ENCODE measurements around the gene FOCAD.

FOCAD gene

GRCh38 chr9:21023861-21024260 lies 339.8 kb downstream of the FOCAD start:
- DNase-seq, result no peak

- no peak for DNase-seq
Observed at GRCh38 chr9:21027295-21027694, 343.2 kb downstream of the FOCAD start.

- no peak for DNase-seq
Observed at GRCh38 chr9:21028466-21028865, 344.4 kb downstream of the FOCAD start.

- no peak for DNase-seq
Observed at GRCh38 chr9:21029661-21030060, 345.6 kb downstream of the FOCAD start.

- no peak for DNase-seq
Observed at GRCh38 chr9:21030389-21031035, 346.5 kb downstream of the FOCAD start.

- peak; percentile 60 for DNase-seq
Observed at GRCh38 chr9:21031091-21031807, 347.2 kb downstream of the FOCAD start, which contains the start of gene HACD4. Gene HACD4, minus strand, starts transcription at chr9:21031640. Its CDS starts 50 bp downstream, at chr9:21031590.

GRCh38 chr9:21031808-21032183 lies 347.7 kb downstream of the FOCAD start:
- no peak for DNase-seq

- DNase-seq, result no peak
Observed at GRCh38 chr9:21037278-21037677, 353.2 kb downstream of the FOCAD start.

- DNase-seq, result no peak
Observed at GRCh38 chr9:21039302-21039701, 355.2 kb downstream of the FOCAD start.

GRCh38 chr9:21042466-21042865 lies 358.4 kb downstream of the FOCAD start:
- no peak for DNase-seq

- DNase-seq, result no peak
Observed at GRCh38 chr9:21043841-21044240, 359.8 kb downstream of the FOCAD start.

Data from T-helper 9 cell (primary cell).